DND-41 (cell line): ENCODE measurements around the gene PLIN3.

Experiments
- ATAC-seq: fragments of 200-7000 bp; cut with Tn5 transposase; 3 replicates; pipeline ENCODE4 v1.9.1; 2021; ENCODE audit warnings: low read depth; ENCODE audit not compliant: insufficient read depth
- DNase-seq: peaks from one replicate; pipeline ENCODE4 v3.0.0-alpha.2; 2020
- H2AFZ ChIP-seq: 2 replicates; pipeline ENCODE4 v1.6.0; 2012; ENCODE audit warnings: low read depth, low read length
- H3K27ac ChIP-seq: 2 replicates; pipeline ENCODE4 v1.5.1; 2012; ENCODE audit warnings: low read length, inconsistent platforms
- H3K27me3 ChIP-seq: fragments of 200-600 bp; sonication (generic); 2 replicates; pipeline ENCODE4 v1.6.0; 2012; ENCODE audit warnings: low read length, mild to moderate bottlenecking, inconsistent platforms; ENCODE audit not compliant: insufficient read depth, poor library complexity
- H3K36me3 ChIP-seq: 2 replicates; pipeline ENCODE4 v1.5.1; 2012; ENCODE audit warnings: low read length, inconsistent platforms; ENCODE audit not compliant: insufficient read depth
- H3K4me1 ChIP-seq: 2 replicates; pipeline ENCODE4 v1.5.1; 2012; ENCODE audit warnings: mild to moderate bottlenecking, low read length; ENCODE audit not compliant: insufficient read depth
- H3K4me2 ChIP-seq: 2 replicates; pipeline ENCODE4 v1.6.0; 2012; ENCODE audit warnings: mild to moderate bottlenecking, moderate library complexity, low read length, inconsistent platforms; ENCODE audit not compliant: insufficient read depth
- H3K4me3 ChIP-seq, 2 experiments: fragments of 200-600 bp in 1 of 2; shearing (Covaris generic) in 1 of 2; 2 replicates each; pipeline ENCODE4 v1.5.1; 2012 to 2016; ENCODE audit warnings: inconsistent platforms in 2 of 2, low read length in 2 of 2, mild to moderate bottlenecking in 2 of 2, low read depth in 1 of 2, moderate library complexity in 1 of 2
- H3K79me2 ChIP-seq: 2 replicates; pipeline ENCODE4 v1.6.0; 2012; ENCODE audit warnings: low read length, inconsistent platforms; ENCODE audit not compliant: insufficient read depth
- H3K9ac ChIP-seq: 2 replicates; pipeline ENCODE4 v1.6.0; 2012; ENCODE audit warnings: low read depth, mild to moderate bottlenecking, inconsistent platforms, low read length, moderate library complexity
- H3K9me3 ChIP-seq: 2 replicates; pipeline ENCODE4 v1.5.1; 2012; ENCODE audit warnings: low read length, moderate library complexity, mild to moderate bottlenecking, inconsistent platforms; ENCODE audit not compliant: insufficient read depth, severe bottlenecking
- H4K20me1 ChIP-seq: 2 replicates; pipeline ENCODE4 v1.6.0; 2012; ENCODE audit warnings: low read length; ENCODE audit not compliant: insufficient read depth
- CTCF ChIP-seq: IDR thresholded peaks from 2 replicates; pipeline ENCODE4 v1.5.1; 2012; ENCODE audit warnings: borderline replicate concordance, low read length, moderate library complexity, mild to moderate bottlenecking; ENCODE audit not compliant: poor library complexity, severe bottlenecking; ENCODE audit errors: extremely low read depth
- EZH2 ChIP-seq: IDR thresholded peaks from 3 replicates; pipeline ENCODE4 v1.6.1; 2012; ENCODE audit warnings: borderline replicate concordance, low read depth, mild to moderate bottlenecking, moderate library complexity, low read length, inconsistent platforms; ENCODE audit not compliant: severe bottlenecking

Gene PLIN3

DNA sequence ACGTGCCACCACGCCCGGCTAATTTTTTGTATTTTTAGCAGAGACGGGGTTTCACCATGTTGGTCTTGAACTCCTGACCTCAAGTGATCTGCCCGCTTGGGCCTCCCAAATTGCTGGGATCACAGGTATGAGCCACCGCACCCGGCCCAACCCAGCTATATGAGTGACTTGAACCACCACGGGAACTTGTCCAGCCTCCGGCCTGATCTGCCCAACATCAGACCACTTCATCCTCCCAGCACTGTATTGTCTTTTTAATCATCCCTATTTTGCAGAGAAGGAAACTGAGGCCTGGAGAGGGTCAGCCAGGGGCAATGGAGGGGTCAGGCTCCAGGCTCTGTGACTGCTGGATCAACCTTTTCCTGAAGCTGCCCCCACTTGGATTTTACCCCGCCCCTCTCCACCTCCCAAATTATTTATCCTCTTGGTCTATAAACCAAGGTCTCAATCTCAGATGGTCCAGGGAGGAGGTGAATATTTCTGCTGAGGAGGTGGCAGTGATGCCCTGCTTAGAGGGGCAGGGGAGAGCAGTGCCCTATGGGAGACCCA is 893 bp upstream of the PLIN3 start:
- Histone ChIP-seq H3K27ac (no peak overlapping the region), H3K36me3 (no peaks in the 10 kb centered on the region), H3K9me3 (no peaks in the 10 kb centered on the region), H3K27me3 (no peaks in the 10 kb centered on the region), H2AFZ (no peak overlapping the region), H3K4me2 (no peak overlapping the region; the same call in 1 of the 2 replicates), H3K4me3 (no peak overlapping the region), H4K20me1 (no peaks in the 10 kb centered on the region; the same call in 1 of the 2 replicates), H3K79me2 (peaks cover 12% of the 10 kb centered on the region), H3K4me1 (peaks cover 23% of the 10 kb centered on the region), H3K9ac (no peak overlapping the region; the same call in 1 of the 2 replicates)
- DNase-seq (no peak), ATAC-seq (no peak)
- TF ChIP-seq EZH2: no peak
- TF ChIP-seq CTCF: no peak

- Histone ChIP-seq H3K27me3 (no peaks in the 10 kb centered on the region), H3K9me3 (no peaks in the 10 kb centered on the region), H3K36me3 (peaks cover 5% of the 10 kb centered on the region; the same call in 1 of the 2 replicates), H3K9ac (peak overlapping the region; percentile 60), H3K4me1 (peaks cover 17% of the 10 kb centered on the region), H3K79me2 (peaks cover 16% of the 10 kb centered on the region), H3K4me2 (peak overlapping the region; percentile 99), H2AFZ (peak overlapping the region; percentile 41), H4K20me1 (0 out of 2 replicates have a peak, but pooled peaks cover 4% of the 10 kb centered on the region), H3K27ac (peak overlapping the region; percentile 60), H3K4me3 (peak overlapping the region; percentile 49 to 91)
- DNase-seq (peak; percentile 83), ATAC-seq (peak; percentile 51)
- TF ChIP-seq CTCF (no peak), EZH2 (no peak)
Measured at GRCh38 chr19:4866595-4867424, 657 bp downstream of the PLIN3 start.

GRCh38 chr19:4861147-4861546 is 6.3 kb downstream of the PLIN3 start:
- H3K9ac ChIP-seq: no peak overlapping the region

More at GRCh38 chr19:4861147-4861546, 6.3 kb downstream of the PLIN3 start:
- Histone ChIP-seq H3K9me3 (no peaks in the 10 kb centered on the region), H3K27ac (no peak overlapping the region), H3K27me3 (no peaks in the 10 kb centered on the region), H3K4me1 (peaks cover 1% of the 10 kb centered on the region; the same call in 1 of the 2 replicates), H3K4me2 (no peak overlapping the region), H3K36me3 (peaks cover 33% of the 10 kb centered on the region), H3K4me3 (no peak overlapping the region), H4K20me1 (peaks cover 8% of the 10 kb centered on the region; the same call in 1 of the 2 replicates), H2AFZ (no peak overlapping the region), H3K79me2 (peaks cover 6% of the 10 kb centered on the region; the same call in 1 of the 2 replicates)
- no peak for ATAC-seq
- no peak for DNase-seq
- TF ChIP-seq CTCF (no peak), EZH2 (no peak)
